DND-41 (cell line): ENCODE results near the gene PAPPA.

ENCODE experiments used
- ATAC-seq: fragments of 200-7000 bp; cut with Tn5 transposase; 3 replicates; pipeline ENCODE4 v1.9.1; 2021; ENCODE audit warnings: low read depth; ENCODE audit not compliant: insufficient read depth
- DNase-seq: peaks from one replicate; pipeline ENCODE4 v3.0.0-alpha.2; 2020
- H2AFZ ChIP-seq: 2 replicates; pipeline ENCODE4 v1.6.0; 2012; ENCODE audit warnings: low read depth, low read length
- H3K27ac ChIP-seq: 2 replicates; pipeline ENCODE4 v1.5.1; 2012; ENCODE audit warnings: low read length, inconsistent platforms
- H3K27me3 ChIP-seq: fragments of 200-600 bp; sonication (generic); 2 replicates; pipeline ENCODE4 v1.6.0; 2012; ENCODE audit warnings: low read length, mild to moderate bottlenecking, inconsistent platforms; ENCODE audit not compliant: insufficient read depth, poor library complexity
- H3K36me3 ChIP-seq: 2 replicates; pipeline ENCODE4 v1.5.1; 2012; ENCODE audit warnings: low read length, inconsistent platforms; ENCODE audit not compliant: insufficient read depth
- H3K4me1 ChIP-seq: 2 replicates; pipeline ENCODE4 v1.5.1; 2012; ENCODE audit warnings: mild to moderate bottlenecking, low read length; ENCODE audit not compliant: insufficient read depth
- H3K4me2 ChIP-seq: 2 replicates; pipeline ENCODE4 v1.6.0; 2012; ENCODE audit warnings: mild to moderate bottlenecking, moderate library complexity, low read length, inconsistent platforms; ENCODE audit not compliant: insufficient read depth
- H3K4me3 ChIP-seq, 2 experiments: fragments of 200-600 bp in 1 of 2; shearing (Covaris generic) in 1 of 2; 2 replicates each; pipeline ENCODE4 v1.5.1; 2012 to 2016; ENCODE audit warnings: inconsistent platforms in 2 of 2, low read length in 2 of 2, mild to moderate bottlenecking in 2 of 2, low read depth in 1 of 2, moderate library complexity in 1 of 2
- H3K79me2 ChIP-seq: 2 replicates; pipeline ENCODE4 v1.6.0; 2012; ENCODE audit warnings: low read length, inconsistent platforms; ENCODE audit not compliant: insufficient read depth
- H3K9ac ChIP-seq: 2 replicates; pipeline ENCODE4 v1.6.0; 2012; ENCODE audit warnings: low read depth, mild to moderate bottlenecking, inconsistent platforms, low read length, moderate library complexity
- H3K9me3 ChIP-seq: 2 replicates; pipeline ENCODE4 v1.5.1; 2012; ENCODE audit warnings: low read length, moderate library complexity, mild to moderate bottlenecking, inconsistent platforms; ENCODE audit not compliant: insufficient read depth, severe bottlenecking
- H4K20me1 ChIP-seq: 2 replicates; pipeline ENCODE4 v1.6.0; 2012; ENCODE audit warnings: low read length; ENCODE audit not compliant: insufficient read depth
- EZH2 ChIP-seq: IDR thresholded peaks from 3 replicates; pipeline ENCODE4 v1.6.1; 2012; ENCODE audit warnings: borderline replicate concordance, low read depth, mild to moderate bottlenecking, moderate library complexity, low read length, inconsistent platforms; ENCODE audit not compliant: severe bottlenecking
- TF ChIP-seq, protein P1 (sequence below): IDR thresholded peaks from 2 replicates; pipeline ENCODE4 v1.5.1; 2012; ENCODE audit warnings: borderline replicate concordance, low read length, moderate library complexity, mild to moderate bottlenecking; ENCODE audit not compliant: poor library complexity, severe bottlenecking; ENCODE audit errors: extremely low read depth

The PAPPA gene

DNA sequence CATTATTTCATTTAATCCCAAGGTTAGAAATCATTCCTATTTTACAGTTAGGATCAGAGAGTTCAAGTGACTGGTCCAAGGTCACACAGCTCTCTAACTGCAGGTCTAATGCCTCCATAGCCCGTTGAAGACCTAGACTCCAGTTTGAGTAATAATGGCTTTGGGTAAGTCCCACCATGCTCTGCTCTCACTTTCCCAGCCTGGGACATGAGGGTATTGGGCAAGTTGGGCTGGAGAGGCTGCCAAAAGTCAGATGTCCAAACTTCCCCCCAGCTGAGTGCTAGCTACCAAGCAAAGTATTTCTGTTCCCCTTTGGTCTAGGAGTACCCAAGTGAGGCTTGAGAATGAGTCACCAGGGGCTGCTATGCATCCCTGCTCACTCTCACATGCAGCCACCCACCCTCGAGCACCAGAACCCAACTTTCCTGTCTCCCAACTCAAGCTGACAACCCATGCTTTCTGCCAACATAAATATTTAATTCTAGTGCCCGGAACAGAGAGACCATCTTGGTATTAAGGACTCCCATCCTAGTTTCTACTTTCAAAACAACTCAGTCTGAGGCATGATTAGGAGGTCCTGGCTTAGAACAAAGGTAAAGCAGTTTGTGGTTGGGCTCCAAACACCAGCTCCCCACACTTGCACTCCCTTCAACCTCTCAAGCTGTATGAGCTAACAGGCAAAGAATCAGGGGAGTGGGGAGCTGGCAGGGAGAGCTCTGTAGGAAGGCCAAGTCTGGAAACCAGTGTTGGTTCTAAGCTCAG lies 297.0 kb downstream of the PAPPA start:
- Histone ChIP-seq H3K9me3 (no peaks in the 10 kb centered on the region), H3K27ac (no peak overlapping the region), H3K4me2 (no peak overlapping the region), H4K20me1 (no peaks in the 10 kb centered on the region), H3K36me3 (no peaks in the 10 kb centered on the region), H3K4me3 (no peak overlapping the region), H2AFZ (no peak overlapping the region), H3K9ac (no peak overlapping the region), H3K27me3 (no peaks in the 10 kb centered on the region), H3K79me2 (no peaks in the 10 kb centered on the region), H3K4me1 (no peaks in the 10 kb centered on the region)
- ATAC-seq (no peak), DNase-seq (no peak)
- TF ChIP-seq, protein P1, sequence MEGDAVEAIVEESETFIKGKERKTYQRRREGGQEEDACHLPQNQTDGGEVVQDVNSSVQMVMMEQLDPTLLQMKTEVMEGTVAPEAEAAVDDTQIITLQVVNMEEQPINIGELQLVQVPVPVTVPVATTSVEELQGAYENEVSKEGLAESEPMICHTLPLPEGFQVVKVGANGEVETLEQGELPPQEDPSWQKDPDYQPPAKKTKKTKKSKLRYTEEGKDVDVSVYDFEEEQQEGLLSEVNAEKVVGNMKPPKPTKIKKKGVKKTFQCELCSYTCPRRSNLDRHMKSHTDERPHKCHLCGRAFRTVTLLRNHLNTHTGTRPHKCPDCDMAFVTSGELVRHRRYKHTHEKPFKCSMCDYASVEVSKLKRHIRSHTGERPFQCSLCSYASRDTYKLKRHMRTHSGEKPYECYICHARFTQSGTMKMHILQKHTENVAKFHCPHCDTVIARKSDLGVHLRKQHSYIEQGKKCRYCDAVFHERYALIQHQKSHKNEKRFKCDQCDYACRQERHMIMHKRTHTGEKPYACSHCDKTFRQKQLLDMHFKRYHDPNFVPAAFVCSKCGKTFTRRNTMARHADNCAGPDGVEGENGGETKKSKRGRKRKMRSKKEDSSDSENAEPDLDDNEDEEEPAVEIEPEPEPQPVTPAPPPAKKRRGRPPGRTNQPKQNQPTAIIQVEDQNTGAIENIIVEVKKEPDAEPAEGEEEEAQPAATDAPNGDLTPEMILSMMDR = no peak
- no peak for TF ChIP-seq EZH2

DNA sequence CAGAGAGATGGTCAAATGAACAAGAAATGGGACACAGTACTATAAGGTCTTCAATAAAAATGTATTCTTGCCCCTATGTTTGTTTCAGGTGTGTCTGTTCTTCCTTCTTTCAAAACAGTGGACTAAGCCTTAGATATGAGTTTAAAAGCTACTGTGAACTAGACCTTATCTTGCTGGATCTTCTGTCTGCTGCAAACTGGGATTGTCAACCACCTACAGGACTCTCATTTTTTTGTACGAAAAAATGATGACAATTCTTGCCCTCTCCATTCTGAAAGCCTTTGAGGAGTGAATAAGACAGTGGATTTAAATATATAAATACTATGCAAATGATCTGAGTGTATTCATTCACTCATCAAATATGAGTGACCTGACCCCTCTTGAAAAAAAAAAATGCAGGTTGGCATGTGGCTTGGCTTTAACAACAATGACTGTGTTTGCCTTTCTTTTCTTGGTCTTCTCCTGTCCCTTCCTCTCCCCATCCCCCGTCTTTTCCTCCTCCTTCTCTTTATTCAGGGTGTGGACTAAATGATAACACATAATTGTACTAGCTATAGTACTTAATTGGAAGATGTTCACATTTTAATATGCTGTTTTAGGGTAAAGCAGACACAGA lies 298.0 kb downstream of the PAPPA start:
- no peak for DNase-seq
- H2AFZ ChIP-seq = no peak overlapping the region

More for the DNA sequence above, 298.0 kb downstream of the PAPPA start:
- no peak for TF ChIP-seq EZH2
- TF ChIP-seq, protein P1 = no peak
- H3K9ac ChIP-seq = no peak overlapping the region
- H4K20me1 ChIP-seq = no peaks in the 10 kb centered on the region
- no peak overlapping the region for H3K27ac ChIP-seq
- no peaks in the 10 kb centered on the region for H3K9me3 ChIP-seq
- H3K4me2 ChIP-seq = no peak overlapping the region
- no peaks in the 10 kb centered on the region for H3K79me2 ChIP-seq
- no peaks in the 10 kb centered on the region for H3K27me3 ChIP-seq
- no peaks in the 10 kb centered on the region for H3K36me3 ChIP-seq
- no peaks in the 10 kb centered on the region for H3K4me1 ChIP-seq
- H3K4me3 ChIP-seq = no peak overlapping the region
- ATAC-seq = no peak
